ENCODE measurements around the gene FBXO9. TPM values are rescaled to one million over a fixed set of nuclear protein-coding genes. Genes with fewer than 3 reads are reported as not detected.

Gene FBXO9
- polyA plus RNA-seq, 6 donors from 2014 or later: 46.2 to 72.0 (median 51.8) TPM

DNA sequence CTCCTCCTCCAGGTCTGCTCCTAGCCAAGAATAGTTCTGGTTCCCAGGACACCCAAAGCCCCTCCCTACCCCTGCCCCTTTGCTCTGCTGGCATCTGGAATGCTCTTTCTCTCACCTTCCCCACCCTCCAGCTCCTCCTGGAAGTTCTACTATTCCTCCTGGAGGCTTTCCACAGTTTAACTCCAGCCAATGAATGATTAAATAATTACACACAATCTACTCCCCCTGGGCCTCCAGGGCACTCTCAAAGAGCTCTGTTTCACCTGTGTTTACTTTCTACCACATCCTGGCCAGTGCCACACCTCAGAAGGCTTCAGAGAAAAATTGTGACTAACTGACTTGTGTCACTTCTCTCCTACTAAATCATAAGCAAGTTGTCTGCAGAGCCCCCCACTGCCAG lies 47.2 kb downstream of the FBXO9 start:
- no peaks in the 10 kb centered on the region for H3K36me3 Mint-ChIP-seq
- DNase-seq (no peak), ATAC-seq (ENCODE audit: low read depth in 2 of 2) (no peak)
- peak overlapping the region in 1 of 6 donors; percentile 59 for H3K27ac Mint-ChIP-seq
- H3K4me3 Mint-ChIP-seq: no peak overlapping the region
- no peaks in the 10 kb centered on the region for H3K4me1 Mint-ChIP-seq
- peaks cover 0 to 15% (median 6%) of the 10 kb centered on the region in 3 donors for H3K27me3 Mint-ChIP-seq
- peaks cover 0 to 9% (median 2%) of the 10 kb centered on the region in 7 donors for H3K9me3 Mint-ChIP-seq

DNA sequence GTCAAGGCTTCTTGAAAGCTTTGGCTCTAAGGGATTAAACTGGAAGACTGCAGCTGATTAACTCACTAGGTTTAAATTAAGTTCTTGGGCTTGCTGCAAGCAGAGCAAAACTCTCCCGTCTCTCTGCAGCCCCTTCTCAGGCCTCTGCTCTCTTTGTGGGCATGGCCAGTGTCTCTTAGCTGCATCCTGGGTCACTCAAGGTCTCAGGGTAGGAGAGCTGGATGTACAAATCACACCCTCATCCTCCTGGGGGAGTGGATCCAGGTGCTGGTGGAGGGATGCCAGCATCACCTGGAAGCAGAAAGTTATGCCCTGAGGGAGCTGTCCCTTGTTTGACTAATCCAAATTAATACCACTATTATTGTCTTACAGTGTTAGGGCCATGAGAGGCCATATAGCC lies 47.7 kb downstream of the FBXO9 start:
- no peak for ATAC-seq (ENCODE audit: low read depth in 2 of 2)
- H3K27me3 Mint-ChIP-seq: peaks cover 0 to 15% (median 6%) of the 10 kb centered on the region in 3 donors
- no peaks in the 10 kb centered on the region for H3K4me1 Mint-ChIP-seq
- no peaks in the 10 kb centered on the region for H3K36me3 Mint-ChIP-seq
- H3K4me3 Mint-ChIP-seq: no peak overlapping the region
- no peak for DNase-seq
- H3K27ac Mint-ChIP-seq: peak overlapping the region in 1 of 6 donors; percentile 5
- H3K9me3 Mint-ChIP-seq: peaks cover 0 to 9% (median 2%) of the 10 kb centered on the region in 7 donors

DNA sequence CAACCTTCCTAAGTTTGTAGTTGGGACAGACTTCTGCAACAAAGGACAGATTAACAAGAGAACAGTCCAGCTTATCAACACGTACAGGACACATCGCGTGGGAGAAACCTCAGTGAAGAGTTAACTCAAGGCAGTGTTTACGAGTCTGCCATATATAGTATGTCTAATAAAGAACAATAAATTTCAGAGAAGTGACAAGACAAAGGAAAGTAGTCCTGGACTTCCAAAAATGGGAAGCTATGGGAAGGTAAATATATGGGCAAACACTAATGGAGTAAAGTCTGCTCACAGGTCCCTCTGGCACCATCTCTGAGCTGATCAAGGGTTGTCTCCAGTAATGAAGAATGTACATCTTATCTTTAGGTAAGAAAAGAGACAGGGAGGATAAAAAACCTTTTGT lies 48.5 kb downstream of the FBXO9 start:
- Mint-ChIP-seq H3K4me1 (no peaks in the 10 kb centered on the region), H3K4me3 (no peak overlapping the region), H3K36me3 (no peaks in the 10 kb centered on the region), H3K27ac (no peak overlapping the region), H3K9me3 (peaks cover 0 to 9% (median 2%) of the 10 kb centered on the region in 7 donors), H3K27me3 (peaks cover 0 to 15% (median 6%) of the 10 kb centered on the region in 3 donors)
- ATAC-seq (ENCODE audit: low read depth in 2 of 2) (no peak), DNase-seq (no peak)

DNA sequence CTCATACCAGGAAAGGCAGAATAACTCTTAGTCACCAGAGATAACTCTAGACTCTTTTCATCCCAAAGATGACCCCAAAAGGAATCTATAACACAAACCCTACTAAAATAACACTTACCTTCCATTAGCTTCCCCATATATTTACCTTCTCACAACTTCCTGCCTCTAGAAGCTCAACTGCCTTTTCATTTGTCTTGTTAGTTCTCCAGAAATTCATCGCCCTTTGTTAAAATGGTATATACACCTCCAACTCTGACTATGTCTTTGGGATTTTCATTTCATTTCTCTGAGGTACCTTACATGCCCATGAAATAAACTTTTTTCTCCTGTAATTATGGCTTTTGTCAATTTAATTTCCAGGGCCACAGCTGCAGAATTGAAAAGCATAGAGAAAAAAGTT lies 49.9 kb downstream of the FBXO9 start:
- DNase-seq (no peak), ATAC-seq (ENCODE audit: low read depth in 2 of 2) (no peak)
- H3K36me3 Mint-ChIP-seq: no peaks in the 10 kb centered on the region
- no peak overlapping the region for H3K27ac Mint-ChIP-seq
- peaks cover 0 to 15% (median 13%) of the 10 kb centered on the region in 3 donors for H3K27me3 Mint-ChIP-seq
- H3K9me3 Mint-ChIP-seq: peaks cover 0 to 9% (median 2%) of the 10 kb centered on the region in 7 donors
- no peak overlapping the region for H3K4me3 Mint-ChIP-seq
- H3K4me1 Mint-ChIP-seq: no peaks in the 10 kb centered on the region

DNA sequence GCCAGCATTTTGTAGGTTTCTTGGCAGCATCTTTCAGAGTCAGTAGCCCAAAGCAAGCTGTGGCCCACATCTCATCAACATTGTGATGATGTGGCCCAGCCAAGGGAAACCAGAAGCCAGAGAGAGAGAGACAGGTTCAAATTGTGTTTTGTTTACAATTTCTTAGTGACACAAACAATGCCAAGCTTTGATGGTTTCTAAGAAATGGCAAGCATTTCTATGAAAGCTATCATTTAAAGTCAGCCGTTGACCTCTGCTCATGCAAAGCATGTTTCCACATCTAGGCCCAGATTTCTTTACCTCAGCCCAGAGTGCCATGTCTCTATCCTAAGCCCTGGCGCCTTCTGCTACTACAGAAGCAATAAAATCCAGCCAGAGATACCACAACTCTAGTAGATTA lies 50.5 kb downstream of the FBXO9 start:
- DNase-seq (no peak), ATAC-seq (ENCODE audit: low read depth in 2 of 2) (no peak)
- peaks cover 0 to 9% (median 2%) of the 10 kb centered on the region in 7 donors for H3K9me3 Mint-ChIP-seq
- H3K27ac Mint-ChIP-seq: peak overlapping the region in 1 of 6 donors; percentile 83
- H3K4me3 Mint-ChIP-seq: no peak overlapping the region
- H3K36me3 Mint-ChIP-seq: no peaks in the 10 kb centered on the region
- H3K27me3 Mint-ChIP-seq: peaks cover 5 to 19% (median 15%) of the 10 kb centered on the region in 3 donors
- H3K4me1 Mint-ChIP-seq: no peaks in the 10 kb centered on the region

DNA sequence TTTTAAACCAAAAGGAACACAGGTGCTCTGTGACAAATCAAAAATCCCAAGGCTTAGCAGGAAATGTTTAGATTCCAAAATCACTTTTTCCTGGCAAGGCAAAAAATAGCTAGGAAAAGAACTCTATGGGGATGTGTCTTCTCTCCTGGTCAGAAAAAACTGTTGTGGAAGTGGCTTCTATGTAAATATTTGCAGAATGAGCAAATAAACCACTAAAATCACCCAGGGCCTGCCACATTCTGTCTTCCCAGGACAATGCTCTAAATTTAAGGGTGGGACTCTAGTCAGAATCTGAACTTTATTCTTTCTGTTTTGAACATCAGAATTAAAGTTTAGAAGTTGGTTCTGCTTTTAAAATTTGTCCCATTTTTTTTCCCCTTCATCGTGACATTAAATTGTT lies 54.1 kb downstream of the FBXO9 start:
- H3K27ac Mint-ChIP-seq: no peak overlapping the region
- ATAC-seq (ENCODE audit: low read depth in 2 of 2): no peak
- H3K4me3 Mint-ChIP-seq: no peak overlapping the region
- no peak for DNase-seq
- no peaks in the 10 kb centered on the region for H3K4me1 Mint-ChIP-seq
- H3K9me3 Mint-ChIP-seq: peaks cover 0 to 9% (median 2%) of the 10 kb centered on the region in 7 donors
- peaks cover 6 to 24% (median 8%) of the 10 kb centered on the region in 3 donors for H3K27me3 Mint-ChIP-seq
- no peaks in the 10 kb centered on the region for H3K36me3 Mint-ChIP-seq

DNA sequence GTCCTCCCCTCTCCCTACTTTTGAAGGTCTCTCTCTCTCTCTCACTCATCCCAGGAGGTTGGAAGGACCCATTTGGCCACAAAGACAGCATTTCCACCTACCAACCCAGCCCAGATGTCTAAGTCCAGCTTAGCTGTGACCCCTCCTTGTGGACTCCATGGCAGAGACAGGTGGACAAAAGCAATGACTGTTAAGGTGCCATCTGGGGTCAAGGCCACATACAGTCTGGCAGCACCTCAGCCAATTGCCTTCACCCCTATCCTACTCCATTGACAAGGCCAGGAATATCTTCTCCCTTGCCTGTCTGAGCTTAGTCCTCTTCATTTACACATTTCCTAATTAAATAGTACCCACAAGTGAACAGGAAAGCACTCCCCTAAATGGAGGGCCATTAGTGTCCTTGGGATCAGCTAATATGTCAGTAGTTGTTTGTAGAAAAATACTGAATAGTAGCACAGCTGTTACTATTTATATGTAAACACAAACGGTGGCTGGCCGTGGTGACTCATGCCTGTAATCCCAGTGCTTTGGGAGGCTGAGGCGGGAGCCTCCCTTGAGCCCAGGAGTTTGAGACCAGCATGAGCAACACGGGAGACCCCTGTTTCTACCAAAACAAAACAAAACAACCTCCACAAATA lies 54.7 kb downstream of the FBXO9 start:
- H3K9me3 Mint-ChIP-seq: peaks cover 0 to 9% (median 2%) of the 10 kb centered on the region in 7 donors
- H3K27ac Mint-ChIP-seq: peak overlapping the region in 1 of 6 donors; percentile 81
- DNase-seq (no peak), ATAC-seq (ENCODE audit: low read depth in 2 of 2) (no peak)
- H3K36me3 Mint-ChIP-seq: no peaks in the 10 kb centered on the region
- H3K4me1 Mint-ChIP-seq: no peaks in the 10 kb centered on the region
- peaks cover 6 to 24% (median 8%) of the 10 kb centered on the region in 3 donors for H3K27me3 Mint-ChIP-seq
- no peak overlapping the region for H3K4me3 Mint-ChIP-seq

DNA sequence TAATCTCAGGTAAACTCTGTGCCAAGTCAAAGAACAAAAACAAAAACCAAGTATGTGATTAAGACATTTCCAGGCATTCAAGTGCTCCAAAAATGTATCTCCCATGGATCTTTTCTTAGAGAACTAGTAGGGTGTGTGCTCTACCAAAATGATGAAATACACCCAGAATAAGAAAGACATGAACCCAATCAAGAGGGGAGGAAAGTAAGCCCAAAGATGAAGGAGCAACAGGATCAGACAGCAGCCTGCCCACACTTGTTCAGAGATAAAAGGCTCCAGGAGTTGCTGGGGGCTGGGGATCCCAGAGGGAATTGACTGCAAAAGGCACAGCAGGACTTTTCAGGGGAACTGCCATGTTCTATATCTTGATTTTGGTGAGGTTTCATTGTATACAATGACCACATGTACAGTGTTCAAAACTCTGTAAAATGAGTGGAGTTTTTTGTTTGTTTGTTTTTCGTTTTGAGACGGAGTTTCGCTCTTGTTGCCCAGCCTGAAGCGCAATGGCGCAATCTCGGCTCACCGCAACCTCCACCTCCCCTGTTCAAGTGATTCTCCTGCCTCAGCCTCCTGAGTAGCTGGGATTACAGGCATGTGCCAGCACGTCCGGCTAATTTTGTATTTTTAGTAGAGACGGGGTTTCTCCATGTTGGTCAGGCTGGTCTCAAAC lies 59.1 kb downstream of the FBXO9 start:
- H3K4me3 Mint-ChIP-seq: no peak overlapping the region
- H3K9me3 Mint-ChIP-seq: no peaks in the 10 kb centered on the region
- no peak overlapping the region for H3K27ac Mint-ChIP-seq
- ATAC-seq (ENCODE audit: low read depth in 2 of 2): no peak
- no peak for DNase-seq
- H3K36me3 Mint-ChIP-seq: peaks cover 0 to 3% of the 10 kb centered on the region in 2 donors
- no peaks in the 10 kb centered on the region for H3K4me1 Mint-ChIP-seq
- H3K27me3 Mint-ChIP-seq: peaks cover 0 to 24% (median 6%) of the 10 kb centered on the region in 3 donors

DNA sequence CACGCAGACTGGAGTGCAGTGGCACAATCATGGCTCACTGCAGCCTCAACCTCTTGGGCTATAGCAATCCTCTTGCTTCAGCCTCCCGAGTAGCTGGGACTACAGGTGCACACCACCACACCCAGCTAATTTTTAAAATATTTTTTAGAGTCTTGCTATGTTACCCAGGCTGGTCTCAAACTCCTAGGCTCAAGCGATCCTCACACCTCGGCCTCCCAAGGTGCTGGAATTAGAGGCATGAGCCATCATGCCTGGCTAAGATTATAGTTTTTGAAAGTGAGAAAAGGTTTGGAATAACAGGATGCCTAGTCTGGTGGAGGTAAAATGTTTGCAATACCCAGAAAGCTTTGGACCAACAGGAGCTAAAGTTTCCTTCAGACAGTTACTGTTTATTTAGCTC lies 60.1 kb downstream of the FBXO9 start:
- no peak overlapping the region for H3K4me3 Mint-ChIP-seq
- ATAC-seq (ENCODE audit: low read depth in 2 of 2) (no peak), DNase-seq (no peak)
- H3K36me3 Mint-ChIP-seq: peaks cover 0 to 3% of the 10 kb centered on the region in 2 donors
- peaks cover 0 to 15% (median 6%) of the 10 kb centered on the region in 3 donors for H3K27me3 Mint-ChIP-seq
- H3K27ac Mint-ChIP-seq: no peak overlapping the region
- no peaks in the 10 kb centered on the region for H3K9me3 Mint-ChIP-seq
- no peaks in the 10 kb centered on the region for H3K4me1 Mint-ChIP-seq

DNA sequence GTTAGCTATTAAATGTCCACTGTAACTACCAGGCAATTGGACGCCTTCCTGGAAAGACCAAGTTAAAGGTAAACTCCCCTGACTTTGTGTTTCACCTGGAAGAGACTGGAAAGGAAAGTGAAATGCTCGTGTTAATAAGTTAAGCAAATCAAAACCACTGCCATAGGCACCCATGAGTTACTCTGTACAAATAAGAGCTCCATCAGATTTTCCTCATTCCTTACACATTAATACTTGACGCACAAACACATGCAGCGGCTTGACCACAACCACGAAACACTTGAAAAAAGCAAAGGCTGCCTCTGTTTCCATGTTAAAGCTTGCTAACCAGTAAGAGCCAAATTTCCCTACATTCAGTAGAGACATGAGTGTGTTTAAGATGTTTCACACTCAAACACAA lies 63.6 kb downstream of the FBXO9 start:
- Mint-ChIP-seq H3K27ac (no peak overlapping the region), H3K36me3 (peaks cover 0 to 11% of the 10 kb centered on the region in 2 donors), H3K4me1 (no peaks in the 10 kb centered on the region)

DNA sequence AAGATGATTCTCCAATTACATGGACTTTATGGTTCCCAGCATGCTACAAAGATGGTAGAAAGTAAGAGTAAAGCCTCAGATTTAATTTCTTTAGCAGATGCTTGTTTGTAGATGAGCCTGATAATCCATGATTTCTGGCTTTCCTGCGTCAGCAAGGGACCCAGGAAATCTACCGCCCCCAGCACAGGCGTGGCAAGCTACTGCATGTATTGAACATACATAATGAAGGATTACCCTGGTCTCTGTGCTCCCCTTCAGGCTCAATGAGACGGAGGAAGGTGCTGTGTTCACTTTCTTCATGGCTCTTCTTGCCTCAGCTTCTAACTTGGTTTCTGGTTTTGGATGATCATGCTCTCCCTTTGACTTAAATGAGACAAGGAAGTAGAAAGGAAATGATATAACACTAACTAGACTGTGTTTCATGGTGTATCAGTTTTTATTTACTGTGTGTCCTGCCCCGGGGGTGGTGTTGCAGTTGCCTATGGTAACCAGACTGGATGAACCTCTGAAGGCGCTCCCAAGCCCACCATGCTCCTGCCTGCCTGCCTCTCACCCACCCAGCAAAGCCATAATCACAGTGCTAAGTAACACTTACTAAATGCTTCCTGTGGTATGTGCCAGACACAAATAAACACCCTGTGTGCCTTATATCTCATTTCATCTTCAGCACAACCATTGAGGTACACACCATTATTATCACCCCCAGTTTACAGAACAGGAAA lies 65.5 kb downstream of the FBXO9 start:
- DNase-seq (no peak), ATAC-seq (ENCODE audit: low read depth in 2 of 2) (no peak)
- Mint-ChIP-seq H3K36me3 (peaks cover 0 to 16% of the 10 kb centered on the region in 2 donors), H3K4me1 (no peaks in the 10 kb centered on the region), H3K9me3 (no peaks in the 10 kb centered on the region), H3K27me3 (no peaks in the 10 kb centered on the region), H3K4me3 (no peak overlapping the region), H3K27ac (no peak overlapping the region)

More for the DNA sequence above, 63.6 kb downstream of the FBXO9 start:
- DNase-seq (no peak), ATAC-seq (ENCODE audit: low read depth in 2 of 2) (no peak)
- no peak overlapping the region for H3K4me3 Mint-ChIP-seq
- no peaks in the 10 kb centered on the region for H3K27me3 Mint-ChIP-seq
- no peaks in the 10 kb centered on the region for H3K9me3 Mint-ChIP-seq

DNA sequence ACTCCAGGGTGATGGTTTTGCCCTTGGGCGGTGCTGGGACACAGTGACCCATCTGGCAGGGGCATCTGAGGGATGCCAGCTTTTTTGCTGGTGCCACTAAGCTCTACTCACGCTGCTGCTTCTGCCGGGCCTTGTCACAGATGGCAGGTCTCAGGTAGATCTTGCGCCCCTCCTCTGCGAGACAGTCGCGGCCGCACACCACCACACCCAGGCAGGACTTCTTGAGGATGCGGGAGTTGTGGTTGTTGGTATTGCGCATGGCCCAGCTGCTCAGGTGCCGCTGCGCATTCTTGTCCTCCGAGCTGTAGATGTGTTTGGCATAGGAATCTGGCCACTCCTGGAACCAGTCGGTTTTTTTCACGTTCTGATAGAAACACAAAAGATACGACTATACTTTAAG lies 68.8 kb downstream of the FBXO9 start:
- no peak for DNase-seq
- Mint-ChIP-seq H3K4me1 (no peaks in the 10 kb centered on the region), H3K27me3 (peaks cover 0 to 8% (median 0%) of the 10 kb centered on the region in 3 donors), H3K27ac (no peak overlapping the region), H3K36me3 (peaks cover 0 to 16% of the 10 kb centered on the region in 2 donors), H3K4me3 (peak overlapping the region in 1 of 8 donors; percentile 35), H3K9me3 (no peaks in the 10 kb centered on the region)
- no peak for ATAC-seq (ENCODE audit: low read depth in 2 of 2)

DNA sequence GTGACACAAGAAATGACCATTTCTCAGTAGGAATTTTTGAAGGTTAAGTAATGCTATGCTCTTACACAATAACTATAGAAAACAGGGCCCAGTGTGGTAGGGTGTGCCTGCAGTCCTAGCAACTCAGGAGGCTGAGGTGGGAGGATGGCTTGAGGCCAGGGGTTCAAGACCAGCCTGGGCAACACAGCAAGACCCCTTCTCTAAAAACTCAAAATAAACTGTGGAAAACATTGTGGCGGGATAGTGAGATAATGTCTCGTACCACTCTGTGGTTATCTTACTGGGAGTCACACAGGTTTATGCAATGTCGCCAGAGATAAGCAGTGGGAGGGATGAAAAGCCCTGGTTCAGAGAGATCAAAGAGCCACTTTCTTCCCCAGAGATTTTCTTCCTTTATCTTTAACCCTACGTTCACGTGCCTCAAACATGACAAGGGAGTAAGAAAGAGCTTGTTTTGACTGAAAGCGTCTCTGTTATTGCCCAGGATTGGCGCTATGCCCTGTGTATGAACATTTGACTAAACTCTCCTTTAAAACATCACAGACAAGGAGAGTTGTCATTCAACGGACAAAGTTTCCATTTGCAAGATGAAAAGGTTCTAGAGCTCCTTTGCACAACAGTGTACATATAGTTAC lies 69.5 kb downstream of the FBXO9 start:
- ATAC-seq (ENCODE audit: low read depth in 2 of 2) (no peak), DNase-seq (no peak)
- Mint-ChIP-seq H3K36me3 (peaks cover 0 to 16% of the 10 kb centered on the region in 2 donors), H3K4me1 (no peaks in the 10 kb centered on the region), H3K27me3 (peaks cover 0 to 8% (median 0%) of the 10 kb centered on the region in 3 donors), H3K27ac (no peak overlapping the region), H3K9me3 (no peaks in the 10 kb centered on the region), H3K4me3 (no peak overlapping the region)
